GM12873 (cell line): ENCODE measurements around the gene ASB6.

Source experiments
- TF ChIP-seq, protein P1 (sequence below): IDR thresholded peaks from 2 replicates; pipeline ENCODE4 v1.5.1; 2012; ENCODE audit warnings: low read depth, mild to moderate bottlenecking, moderate library complexity, low read length, control low read depth; ENCODE audit not compliant: insufficient read depth; ENCODE audit errors: missing control alignments

Gene ASB6

DNA sequence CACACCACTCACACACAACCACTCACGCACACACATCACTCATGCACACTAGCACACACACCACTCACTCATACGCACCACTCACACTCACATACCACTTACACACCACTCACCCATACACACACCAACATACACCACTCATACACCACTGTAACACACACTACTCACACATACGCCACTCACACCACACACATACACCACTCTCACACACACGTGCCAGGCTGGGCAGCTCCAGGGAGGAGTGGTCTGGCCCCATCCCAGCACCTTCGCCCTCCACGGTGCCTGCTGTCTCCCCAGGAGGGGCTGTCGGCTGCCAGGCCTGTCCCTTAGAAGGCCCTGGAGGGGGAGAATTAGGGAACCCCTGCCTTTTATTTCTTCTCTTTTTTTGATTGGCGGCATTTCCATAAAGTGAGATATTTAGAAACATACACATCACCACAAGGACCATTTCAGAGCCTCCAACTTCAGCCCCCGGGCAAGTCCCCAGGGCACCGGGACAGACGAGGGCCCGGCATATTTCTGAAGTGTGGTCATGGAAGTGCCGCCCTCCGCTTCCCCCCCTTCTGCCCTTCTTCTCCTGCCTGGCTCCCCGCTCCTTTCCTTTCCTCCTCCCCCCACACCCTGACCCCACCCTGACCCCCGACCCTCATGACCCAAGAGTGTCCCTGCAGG lies 6.3 kb upstream of the ASB6 start:
- TF ChIP-seq, protein P1, sequence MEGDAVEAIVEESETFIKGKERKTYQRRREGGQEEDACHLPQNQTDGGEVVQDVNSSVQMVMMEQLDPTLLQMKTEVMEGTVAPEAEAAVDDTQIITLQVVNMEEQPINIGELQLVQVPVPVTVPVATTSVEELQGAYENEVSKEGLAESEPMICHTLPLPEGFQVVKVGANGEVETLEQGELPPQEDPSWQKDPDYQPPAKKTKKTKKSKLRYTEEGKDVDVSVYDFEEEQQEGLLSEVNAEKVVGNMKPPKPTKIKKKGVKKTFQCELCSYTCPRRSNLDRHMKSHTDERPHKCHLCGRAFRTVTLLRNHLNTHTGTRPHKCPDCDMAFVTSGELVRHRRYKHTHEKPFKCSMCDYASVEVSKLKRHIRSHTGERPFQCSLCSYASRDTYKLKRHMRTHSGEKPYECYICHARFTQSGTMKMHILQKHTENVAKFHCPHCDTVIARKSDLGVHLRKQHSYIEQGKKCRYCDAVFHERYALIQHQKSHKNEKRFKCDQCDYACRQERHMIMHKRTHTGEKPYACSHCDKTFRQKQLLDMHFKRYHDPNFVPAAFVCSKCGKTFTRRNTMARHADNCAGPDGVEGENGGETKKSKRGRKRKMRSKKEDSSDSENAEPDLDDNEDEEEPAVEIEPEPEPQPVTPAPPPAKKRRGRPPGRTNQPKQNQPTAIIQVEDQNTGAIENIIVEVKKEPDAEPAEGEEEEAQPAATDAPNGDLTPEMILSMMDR = no peak

DNA sequence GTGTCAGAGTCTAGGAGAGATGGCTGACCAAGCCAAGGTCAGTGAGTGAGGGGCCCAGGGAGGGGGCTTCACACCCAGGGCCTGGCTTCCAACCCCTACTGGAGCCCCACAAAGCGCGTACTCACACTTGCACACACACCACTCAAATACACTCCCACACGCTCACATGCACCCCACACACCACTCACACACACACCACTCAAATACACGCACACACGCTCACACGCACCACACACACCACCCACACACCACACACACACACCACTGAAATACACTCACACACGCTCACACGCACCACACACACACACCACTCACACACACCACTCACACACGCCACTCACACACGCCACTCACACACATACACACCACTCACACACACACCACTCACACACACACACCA lies 5.7 kb upstream of the ASB6 start:
- TF ChIP-seq, protein P1 = no peak

DNA sequence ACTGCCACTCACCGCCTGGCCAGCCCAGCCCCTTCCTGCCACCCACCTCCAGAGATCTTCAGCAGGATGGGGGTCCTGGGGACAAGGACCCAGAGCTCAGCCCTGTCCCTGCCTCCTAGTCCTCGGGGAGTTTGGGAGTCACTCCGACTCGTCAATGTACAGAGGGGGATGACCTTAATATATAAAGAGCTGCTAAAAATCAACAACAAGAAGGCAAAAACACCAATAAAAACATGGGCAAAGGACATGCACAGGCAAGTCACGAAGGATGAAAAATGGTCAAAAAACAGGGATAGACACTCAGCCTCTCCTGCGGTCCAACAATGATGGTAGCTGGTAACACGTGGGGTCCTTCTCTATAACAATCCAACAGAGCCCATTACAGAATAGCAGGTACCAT lies 4.7 kb upstream of the ASB6 start:
- TF ChIP-seq, protein P1 = no peak

DNA sequence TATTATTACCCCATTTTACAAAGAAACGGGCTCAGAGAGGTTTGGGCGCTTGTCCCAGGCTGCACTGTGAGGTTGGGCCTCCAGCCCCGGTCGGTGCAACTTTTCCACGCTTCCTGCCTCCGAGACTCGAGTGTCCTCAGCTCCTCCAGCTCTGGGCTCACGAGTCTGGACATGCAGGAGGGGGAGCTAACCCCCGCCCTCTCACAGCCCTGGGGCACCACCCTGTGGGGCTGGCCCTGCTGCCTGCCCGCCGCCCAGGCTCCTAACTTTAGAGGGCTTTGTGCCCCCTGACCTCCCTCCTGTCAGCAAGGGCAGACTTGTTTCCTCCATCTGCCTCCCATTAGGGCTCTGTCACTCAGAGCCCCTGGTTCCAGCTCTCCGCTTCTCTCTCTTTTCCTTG lies 4.3 kb upstream of the ASB6 start:
- TF ChIP-seq, protein P1 = no peak

DNA sequence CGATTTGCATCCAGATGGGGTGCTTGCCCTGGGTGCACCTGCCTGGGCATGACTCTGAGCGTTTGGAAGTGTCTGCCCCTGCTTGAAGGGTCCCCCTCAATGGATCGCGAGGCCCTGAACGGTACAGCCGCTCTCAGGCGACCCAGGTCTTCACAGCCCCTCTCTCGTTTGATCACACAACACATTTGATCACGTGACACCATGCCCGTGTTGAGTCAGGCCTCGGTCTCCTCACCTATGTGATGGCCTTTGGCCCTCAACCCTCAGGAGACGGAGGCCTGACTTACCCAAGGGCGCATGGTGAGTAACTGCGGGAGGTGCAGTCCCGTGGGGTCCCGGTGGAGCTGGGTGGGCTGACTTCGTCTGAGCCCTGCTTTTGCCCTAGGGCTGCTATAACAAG lies 3.0 kb upstream of the ASB6 start:
- TF ChIP-seq, protein P1 = no peak

DNA sequence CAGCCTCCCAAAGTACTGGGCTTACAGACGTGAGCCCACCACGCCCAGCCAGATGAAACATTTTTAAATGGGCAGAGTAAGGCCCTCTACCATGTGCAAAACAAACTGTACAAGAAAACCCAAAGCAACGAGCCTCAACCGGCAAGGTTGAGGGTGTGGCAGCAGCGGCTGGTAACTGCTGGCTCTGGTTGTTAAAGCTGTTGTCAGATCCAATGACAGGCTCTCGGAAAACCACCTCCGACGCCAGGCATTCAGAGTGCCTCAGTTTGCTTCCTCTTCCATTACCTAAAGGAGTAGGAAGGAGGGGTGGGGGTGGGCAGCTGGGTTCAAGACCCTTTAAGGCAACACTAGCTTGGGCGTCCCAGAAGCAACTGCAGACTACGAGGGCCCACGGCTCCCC lies 2.4 kb upstream of the ASB6 start:
- TF ChIP-seq, protein P1 = no peak

DNA sequence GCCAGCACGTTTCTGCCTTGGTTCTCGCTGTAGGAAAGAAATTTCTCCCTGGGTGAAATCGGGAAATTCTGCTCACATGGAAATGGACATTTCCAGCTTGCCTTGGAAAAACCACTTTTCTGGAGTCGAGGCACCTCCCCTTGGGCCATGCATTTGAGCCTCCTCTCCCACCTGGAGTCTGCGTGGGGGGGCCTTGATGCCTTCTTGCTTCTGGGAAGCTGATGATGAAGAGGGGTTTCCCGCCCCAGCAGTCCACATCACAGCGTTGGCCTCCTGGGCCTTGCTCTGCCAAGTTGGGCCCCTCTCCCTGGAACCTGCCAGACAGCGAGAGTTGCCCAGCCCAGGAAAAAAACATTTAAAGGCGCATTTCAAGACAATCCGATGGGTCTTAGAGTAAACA lies 1.8 kb upstream of the ASB6 start:
- TF ChIP-seq, protein P1 = no peak
